ENCODE results near the gene CABP4.

CABP4 gene

DNA sequence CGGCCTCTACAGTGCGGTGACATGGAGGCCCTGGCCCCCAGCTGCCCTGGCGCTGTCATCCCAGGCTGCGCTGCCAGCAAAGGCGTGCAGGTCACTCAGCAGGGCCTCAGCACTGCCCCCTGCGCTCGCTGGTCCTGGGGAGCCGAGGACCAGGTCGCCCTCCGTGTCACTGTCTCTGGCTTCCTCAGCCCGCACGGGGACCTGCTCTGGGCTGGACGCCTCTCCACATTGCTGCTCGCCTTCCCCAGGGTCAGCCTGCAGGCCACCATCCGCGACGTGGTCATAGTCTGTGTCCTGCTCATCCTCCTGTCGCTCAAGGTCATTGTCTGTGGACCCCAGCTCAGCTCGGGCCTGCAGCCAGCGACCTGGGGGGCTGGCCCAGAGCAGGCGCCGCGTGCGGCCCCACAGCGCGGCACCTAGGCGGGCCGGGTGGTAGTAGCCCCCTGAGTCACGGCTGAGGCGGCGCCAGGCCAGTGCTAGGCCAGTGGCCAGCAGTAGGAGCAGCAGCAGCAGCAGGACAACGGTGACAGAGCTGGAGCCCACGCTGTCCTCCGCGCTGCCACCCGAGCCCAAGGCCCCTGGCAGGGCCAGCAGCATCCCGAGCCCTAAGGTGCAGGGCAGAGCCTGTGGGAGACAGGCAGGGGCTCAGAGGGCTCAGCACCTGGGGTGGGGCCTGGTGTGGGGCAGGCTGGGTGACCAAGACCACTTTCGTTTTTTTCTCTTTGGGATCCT lies 19.3 kb upstream of the CABP4 start:
- DNase-seq (ENCODE audit: low read depth) = no peak

GRCh38 chr11:67436459-67437081 lies 18.6 kb upstream of the CABP4 start:
- no peak for DNase-seq (ENCODE audit: low read depth)

GRCh38 chr11:67437082-67437808 lies 17.9 kb upstream of the CABP4 start, which contains the start of gene PTPRCAP:
TSS of gene PTPRCAP (minus strand) at chr11:67437682. CDS start at chr11:67437619, 63 bp downstream.
- DNase-seq (ENCODE audit: low read depth) = no peak

- no peak for DNase-seq (ENCODE audit: low read depth)
These were observed 17.4 kb upstream of the CABP4 start for GRCh38 chr11:67437809-67438157.

DNA sequence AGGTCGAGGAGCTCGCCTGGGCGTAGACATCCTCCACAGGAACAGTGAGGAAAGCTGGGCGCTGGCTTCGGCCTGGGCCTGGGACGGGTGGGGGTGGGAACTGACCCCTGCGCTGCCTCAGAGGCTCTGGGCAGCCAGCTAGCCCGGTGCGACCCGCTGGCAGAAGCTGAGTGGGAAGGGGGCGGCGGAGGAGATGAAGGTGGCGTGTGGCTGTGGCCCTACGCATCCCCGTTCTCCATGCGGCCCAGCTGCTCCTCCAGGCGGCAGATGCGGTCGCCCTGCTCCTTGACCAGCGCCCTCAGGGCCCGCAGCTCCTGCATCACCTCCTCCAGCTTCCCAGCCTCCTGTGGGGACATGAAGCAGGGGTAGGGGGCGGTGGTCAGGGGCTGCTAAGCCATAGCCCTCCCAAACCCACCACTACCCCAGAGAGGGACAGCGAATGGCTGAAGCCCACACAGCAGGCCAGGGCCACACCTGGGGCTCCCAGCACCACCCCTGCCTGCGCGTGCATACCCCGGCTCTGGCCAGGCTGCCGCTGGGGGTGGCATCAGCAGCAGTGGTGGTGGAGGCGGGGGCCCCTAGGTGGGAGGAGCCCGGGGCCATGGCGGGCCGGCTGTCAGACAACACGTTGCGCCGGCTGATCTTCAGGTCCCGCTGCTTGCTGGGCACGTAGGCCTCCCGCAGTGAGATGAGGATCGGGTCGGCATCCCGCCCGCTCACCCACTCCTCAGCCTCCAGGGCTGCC lies 16.8 kb upstream of the CABP4 start:
- no peak for DNase-seq (ENCODE audit: low read depth)

DNA sequence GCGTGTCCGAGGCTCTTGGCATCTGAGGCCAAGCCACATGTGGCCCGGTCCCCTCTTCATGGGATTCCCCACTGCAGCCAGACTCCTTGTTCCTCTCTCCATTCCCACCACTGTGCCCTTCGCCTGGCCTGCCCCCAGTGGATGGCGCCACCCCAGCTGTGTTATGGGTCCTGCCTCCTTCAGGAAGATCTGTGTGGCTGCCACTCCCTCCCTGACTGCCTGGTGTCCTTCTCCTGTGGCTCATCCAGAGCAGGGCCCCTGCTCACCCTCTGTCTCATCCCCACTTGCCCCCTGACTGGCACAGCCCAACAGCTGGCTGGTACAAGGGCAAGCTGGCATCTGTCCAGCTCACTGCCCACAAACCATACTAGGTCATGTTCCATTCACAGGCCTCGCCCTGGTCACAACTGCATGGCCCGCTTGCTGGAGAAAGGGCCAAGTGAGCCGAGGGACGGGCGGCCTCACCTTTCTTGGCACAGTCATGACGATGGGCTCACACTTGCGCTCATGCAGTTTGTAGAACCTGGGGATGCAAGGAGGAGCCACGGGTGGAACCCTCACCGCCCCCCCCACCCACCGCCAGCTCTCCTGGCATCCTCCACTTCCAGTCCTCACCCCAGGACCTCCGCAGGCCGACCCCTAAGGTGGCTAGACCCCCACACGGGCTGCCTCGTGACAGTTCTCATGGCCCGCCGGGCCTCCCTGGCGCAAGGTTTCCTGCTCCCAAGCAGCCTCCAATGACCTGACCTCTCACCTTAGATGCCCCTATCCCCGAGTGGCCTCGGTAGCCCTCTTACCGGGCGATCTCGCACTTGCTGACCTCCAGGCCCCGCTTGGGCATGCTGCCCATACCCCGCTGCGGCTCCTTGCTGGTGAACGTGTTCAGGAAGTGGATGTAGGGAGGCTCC lies 15.6 kb upstream of the CABP4 start:
- no peak for DNase-seq (ENCODE audit: low read depth)

- DNase-seq (ENCODE audit: low read depth) = no peak
These were observed 14.7 kb upstream of the CABP4 start for GRCh38 chr11:67440229-67441097.

DNA sequence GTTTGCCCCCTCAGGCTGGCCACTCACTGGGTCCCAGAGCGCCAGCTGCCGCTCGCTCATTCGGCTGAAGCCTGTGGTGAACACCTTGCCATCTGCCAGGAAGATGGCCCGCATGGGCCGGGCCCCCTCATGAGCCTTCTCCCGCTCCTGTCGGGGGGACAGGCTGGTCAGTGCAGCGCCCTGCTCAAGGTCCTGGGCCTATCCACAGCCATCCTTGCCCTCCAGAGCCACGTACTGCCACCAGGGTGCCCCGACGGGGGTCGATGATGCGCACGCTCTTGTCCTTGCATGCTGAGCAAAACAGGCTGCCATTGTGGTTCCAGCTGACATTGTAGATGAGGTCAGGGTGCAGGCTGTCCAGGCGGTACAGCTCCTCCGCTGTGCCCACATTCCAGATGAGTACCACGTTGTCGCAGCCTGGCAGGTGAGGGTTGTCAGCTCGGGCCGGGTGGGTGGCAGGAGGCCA lies 14.0 kb upstream of the CABP4 start:
- DNase-seq (ENCODE audit: low read depth) = no peak

GRCh38 chr11:67441731-67442351 lies 13.3 kb upstream of the CABP4 start:
- DNase-seq (ENCODE audit: low read depth) = no peak

GRCh38 chr11:67442504-67443404 lies 12.4 kb upstream of the CABP4 start:
- no peak for DNase-seq (ENCODE audit: low read depth)

DNA sequence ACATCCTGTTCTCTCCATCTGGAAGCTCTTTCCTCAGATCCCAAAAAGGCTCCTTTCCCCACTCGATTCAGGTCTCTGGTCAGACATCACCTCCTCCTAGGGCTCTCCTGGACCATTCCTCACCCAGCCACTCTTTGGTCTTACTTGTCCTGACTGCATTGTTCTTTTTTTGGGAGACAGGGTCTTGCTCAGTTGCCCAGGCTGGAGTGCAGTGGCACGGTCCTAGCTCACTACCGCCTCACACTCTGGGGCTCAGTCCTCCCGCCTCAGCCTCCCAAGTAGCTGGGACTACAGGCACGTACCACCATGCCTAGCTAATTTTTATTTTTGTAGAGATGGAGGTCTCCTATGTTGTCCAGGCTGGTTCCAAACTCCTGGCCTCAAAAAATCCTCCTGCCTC lies 9.6 kb upstream of the CABP4 start:
- DNase-seq (ENCODE audit: low read depth) = no peak

- DNase-seq (ENCODE audit: low read depth) = no peak
These were observed 6.9 kb upstream of the CABP4 start for GRCh38 chr11:67448220-67448609.

- no peak for DNase-seq (ENCODE audit: low read depth)
These were observed 5.9 kb upstream of the CABP4 start for GRCh38 chr11:67449116-67449844.

DNA sequence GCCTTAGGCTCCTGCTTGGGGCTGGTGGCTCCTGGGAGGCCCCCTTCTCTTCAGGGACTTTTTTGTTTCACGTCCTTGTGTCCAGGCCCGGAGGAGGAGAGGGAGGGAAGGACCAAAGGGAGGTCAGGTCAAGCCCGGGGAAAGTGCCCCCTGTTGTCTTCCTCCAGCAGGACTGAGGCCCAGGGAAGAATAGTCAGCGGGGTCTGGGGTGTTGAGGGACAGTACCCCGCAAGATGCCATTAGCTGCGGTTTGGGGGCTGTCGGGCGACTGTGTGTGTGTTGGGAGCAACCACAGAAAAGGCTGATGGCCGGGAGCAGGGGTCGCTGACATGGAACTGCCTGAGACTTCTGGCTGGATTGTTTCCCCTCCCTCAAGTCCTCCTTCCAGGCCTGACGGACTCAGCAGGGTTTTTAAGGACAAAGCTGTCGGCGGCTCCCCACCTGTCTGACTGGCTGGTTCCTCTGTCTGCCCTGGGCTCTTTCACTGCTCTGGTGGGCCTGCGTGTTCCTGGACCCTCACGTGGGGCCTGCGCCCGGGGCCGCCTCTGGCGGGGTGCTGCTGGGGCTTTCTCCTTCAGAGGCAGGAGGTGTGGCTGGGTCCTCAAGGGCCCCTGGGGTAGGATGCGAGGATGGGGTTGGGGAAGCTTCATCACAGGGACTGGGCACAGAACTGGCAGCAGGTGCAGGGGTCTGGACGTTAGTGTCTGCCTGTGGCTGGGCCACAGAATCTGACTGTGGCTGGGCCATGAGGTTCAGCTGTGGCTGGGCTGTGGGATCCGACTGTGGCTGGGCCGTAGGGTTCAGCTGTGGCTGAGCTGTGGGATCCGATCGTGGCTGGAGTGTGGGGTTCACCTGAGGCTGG lies 4.1 kb upstream of the CABP4 start:
- DNase-seq (ENCODE audit: low read depth) = no peak

DNA sequence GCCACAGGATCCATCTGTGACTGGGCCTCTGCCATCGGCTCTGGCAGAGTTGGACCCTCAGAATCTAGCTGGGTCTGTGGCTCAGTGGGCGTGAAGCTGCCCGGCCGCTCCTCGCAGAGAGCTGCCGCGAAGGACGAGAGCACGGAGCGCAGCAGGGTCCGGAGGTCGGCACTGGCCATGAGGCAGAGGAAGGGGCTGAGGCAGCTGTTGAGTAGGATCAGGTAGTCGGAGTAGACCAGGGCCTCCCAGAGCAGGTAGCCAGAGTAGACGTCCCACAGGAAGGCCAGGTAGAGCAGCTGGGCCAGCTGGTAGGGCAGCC lies 3.5 kb upstream of the CABP4 start:
- no peak for DNase-seq (ENCODE audit: low read depth)

- DNase-seq (ENCODE audit: low read depth) = no peak
These were observed 2.8 kb upstream of the CABP4 start, which contains the start of gene GPR152 for GRCh38 chr11:67452141-67452952. TSS of gene GPR152 (minus strand) at chr11:67452729. CDS start at chr11:67452724, 5 bp downstream.

Measured in non-pigmented ciliary epithelial cell (primary cell).